Right lobe of liver (tissue), 4 donors: ENCODE results near the gene MYO3B.

Experiments used
- CTCF ChIP-seq, 4 donors: fragments of 200-600 bp in 3 of 4; fragments of 450-650 bp in 1 of 4; IDR thresholded peaks; one replicate each; pipeline versions ENCODE4 v1.5.1 to v1.8.0; 2016 to 2022; ENCODE audit warnings: antibody characterized with exemption in 4 of 4, mild to moderate bottlenecking in 2 of 4
- POLR2A ChIP-seq: fragments of 450-650 bp; IDR thresholded peaks from one replicate; pipeline ENCODE4 v1.6.1; 2017; ENCODE audit warnings: antibody characterized with exemption, mild to moderate bottlenecking
- donor health status: DM: no; HTN: no; CAD: no.
- donor health status: DM: no; HTN: no; CAD: no.
- donor health status: DM: no; HTN: yes; CAD: no.

GRCh38 chr2:170144761-170145160 lies 33.2 kb upstream of the MYO3B start:
- TF ChIP-seq POLR2A (no peak), CTCF (IDR thresholded peaks at IDR 0.05) (no peak)
